Measurements from ENCODE around the gene OR2M3.
"Not testable (repeated sequence)": the region's sequence is repeated elsewhere in the genome, so short reads cannot be mapped to it uniquely, and the experiment has no call there.

OR2M3 gene, protein sequence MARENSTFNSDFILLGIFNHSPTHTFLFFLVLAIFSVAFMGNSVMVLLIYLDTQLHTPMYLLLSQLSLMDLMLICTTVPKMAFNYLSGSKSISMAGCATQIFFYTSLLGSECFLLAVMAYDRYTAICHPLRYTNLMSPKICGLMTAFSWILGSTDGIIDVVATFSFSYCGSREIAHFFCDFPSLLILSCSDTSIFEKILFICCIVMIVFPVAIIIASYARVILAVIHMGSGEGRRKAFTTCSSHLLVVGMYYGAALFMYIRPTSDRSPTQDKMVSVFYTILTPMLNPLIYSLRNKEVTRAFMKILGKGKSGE

DNA sequence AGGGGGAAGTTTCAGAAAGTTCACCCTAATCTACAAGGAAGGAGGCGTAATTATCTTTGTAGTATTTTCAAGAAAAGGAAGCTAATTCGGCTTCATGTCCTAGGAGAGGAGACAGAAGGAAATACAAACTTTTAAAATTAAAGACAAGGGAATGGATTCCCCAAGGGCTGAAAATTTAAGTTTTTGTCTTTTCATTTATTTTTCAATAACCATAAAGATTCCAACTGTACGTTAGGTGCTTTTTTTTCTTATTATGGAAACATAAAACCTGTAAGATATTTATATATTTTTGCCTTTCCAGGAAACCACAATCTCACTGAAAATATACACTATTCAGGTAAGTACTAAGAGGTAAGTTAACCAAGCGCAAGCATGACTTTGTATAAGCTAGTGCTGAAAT is at the start of gene OR2M3:
OR2M3 (plus strand) TSS at position 301 of the 400 bp plus-strand sequence. CDS start 5,803 bp downstream, outside the sequence.
- DNase-seq (ENCODE audit: low spot score), result no peak

DNA sequence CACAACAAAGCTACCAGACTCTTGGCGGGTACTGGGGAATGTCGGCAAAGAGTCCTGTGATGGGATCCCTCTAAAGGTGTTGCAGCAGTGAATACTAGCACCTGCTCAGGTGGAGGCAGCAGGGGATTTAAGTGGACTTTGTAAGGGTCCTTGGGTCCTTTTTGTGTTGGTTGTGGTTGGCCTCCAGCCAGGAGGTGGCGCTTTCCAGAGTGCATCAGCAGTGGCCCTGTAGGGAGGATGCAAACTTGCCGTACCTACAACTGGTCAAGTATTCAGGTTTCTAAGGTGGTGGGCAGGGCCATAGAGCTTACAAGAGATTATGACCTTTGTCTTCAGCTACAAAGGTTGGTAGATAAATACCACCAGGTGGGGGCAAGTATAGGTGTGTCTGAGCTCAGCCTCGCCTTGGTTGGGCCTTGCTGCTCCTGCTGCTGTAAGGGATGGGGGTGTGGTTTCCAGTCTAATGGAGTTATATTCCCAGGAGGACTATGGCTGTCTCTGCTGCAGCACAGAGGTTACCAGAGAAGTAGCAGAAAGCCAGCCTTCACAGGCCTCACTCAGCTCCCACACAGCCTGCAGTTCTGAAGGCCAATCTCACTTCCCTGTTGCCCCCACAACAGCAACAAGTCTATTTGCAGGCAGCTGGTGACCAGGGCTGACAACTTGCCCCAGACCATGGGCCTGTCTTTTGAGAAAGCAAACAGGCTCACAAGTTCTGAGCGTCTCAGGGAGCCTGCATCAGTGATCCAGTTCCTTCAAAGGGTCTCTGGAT is 44.8 kb upstream of the OR2M3 start:
- DNase-seq (ENCODE audit: low spot score), result no peak

GRCh38 chr1:248155927-248156326 is 41.1 kb upstream of the OR2M3 start:
- no peak for DNase-seq (ENCODE audit: low spot score)

- no peak for DNase-seq (ENCODE audit: low spot score)
These were observed 38.3 kb upstream of the OR2M3 start for GRCh38 chr1:248158758-248159157.

DNA sequence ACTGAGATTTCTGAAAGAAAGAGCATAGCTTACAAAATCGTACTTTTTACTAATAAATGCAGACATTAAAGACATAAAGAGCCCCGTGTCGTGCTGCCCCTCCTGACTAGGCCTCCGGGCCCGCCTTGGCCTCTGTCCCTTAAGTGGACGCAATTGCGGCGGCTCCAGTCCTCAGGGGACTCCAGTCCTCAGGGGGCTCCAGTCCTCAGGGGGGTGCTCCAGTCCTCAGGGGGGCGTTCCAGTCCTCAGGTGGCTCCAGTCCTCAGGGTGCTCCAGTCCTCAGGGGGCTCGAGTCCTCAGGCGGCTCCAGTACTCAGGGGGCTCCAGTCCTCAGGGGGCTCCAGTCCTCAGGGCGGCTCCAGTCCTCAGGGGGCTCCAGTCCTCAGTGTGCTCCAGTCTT is 33.0 kb upstream of the OR2M3 start:
- no peak for DNase-seq (ENCODE audit: low spot score)

- DNase-seq (ENCODE audit: low spot score), result no peak
These were observed 31.9 kb upstream of the OR2M3 start for GRCh38 chr1:248165186-248165585.

DNA sequence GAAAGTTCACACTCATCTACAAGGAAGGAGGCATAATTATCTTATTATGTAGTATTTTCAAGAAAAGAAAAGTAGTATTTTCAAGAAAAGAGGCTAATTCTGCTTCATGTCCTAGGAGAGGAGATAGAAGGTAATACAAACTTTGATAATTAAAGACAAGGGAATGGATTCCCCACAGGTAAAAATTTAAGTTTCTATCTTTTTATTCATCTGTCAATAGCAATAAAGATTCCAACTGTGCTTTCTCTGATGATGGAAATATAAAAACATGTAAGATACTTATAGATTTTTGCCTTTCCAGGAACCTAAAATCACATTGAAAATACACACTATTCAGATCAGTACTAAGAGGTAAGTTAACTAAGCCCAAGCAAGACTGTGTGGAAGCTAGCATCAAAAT is 22.5 kb upstream of the OR2M3 start, which contains the start of gene OR2M2:
OR2M2 (plus strand) TSS at position 301 of the 400 bp plus-strand sequence. CDS start 5,165 bp downstream, outside the sequence.
- no peak for DNase-seq (ENCODE audit: low spot score)

DNA sequence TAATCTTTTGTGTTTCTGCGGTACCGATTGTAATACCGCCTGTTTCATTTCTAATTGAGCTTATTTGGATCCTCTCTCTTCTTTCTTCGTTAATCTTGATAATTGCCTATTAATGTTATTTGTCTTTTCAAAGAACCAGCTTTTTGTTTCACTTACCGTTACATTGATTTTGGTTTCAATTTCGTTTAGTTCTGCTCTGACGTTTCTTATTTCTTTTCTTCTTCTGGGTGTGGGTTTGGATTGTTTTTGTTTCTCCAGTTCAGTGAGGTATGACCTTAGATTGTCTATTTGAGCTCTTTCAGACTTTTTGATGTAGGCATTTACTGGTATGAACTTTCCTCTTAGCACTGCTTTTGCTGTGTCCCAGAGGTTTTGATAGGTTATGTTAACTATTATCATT is 13.1 kb upstream of the OR2M3 start:
- no peak for DNase-seq (ENCODE audit: low spot score)

DNA sequence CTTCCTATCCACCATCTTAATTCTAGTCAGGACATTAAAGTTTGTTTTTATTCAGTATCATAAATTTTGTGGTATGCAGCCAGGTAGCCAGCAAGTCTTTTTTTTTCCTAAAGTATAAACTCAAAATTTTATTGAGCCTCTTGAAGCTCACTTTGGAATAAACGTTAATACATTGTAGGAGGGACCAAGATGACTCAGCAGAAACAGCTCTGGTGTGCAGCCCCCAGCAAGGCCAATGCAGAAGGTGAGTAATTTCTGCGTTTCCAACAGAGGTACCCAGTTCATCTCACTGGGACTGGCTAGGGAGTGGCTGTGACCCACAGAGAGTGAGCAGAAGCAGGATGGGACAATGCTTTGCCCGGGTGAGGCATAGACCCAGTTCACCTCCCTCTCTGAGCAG is 9.7 kb upstream of the OR2M3 start:
- no peak for DNase-seq (ENCODE audit: low spot score)

- no peak for DNase-seq (ENCODE audit: low spot score)
These were observed 8.0 kb upstream of the OR2M3 start for GRCh38 chr1:248189026-248189425.

DNA sequence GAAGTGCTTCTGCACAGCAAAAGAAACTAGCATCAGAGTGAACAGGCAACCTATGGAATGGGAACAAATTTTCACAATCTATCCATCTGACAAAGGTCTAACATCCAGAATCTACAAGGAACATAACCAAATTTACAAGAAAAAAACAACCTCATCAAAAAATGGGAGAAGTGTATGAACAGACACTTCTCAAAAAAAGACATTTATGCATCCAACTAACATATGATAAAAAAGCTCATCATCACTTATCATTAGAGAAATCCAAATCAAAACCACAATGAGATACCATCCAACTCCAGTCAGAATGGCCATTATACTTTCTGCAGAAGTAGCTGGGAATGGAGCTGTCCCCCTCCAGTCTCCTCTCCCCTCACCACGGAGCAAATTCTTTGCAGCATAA is 2.9 kb upstream of the OR2M3 start:
- DNase-seq (ENCODE audit: low spot score), result no peak

DNA sequence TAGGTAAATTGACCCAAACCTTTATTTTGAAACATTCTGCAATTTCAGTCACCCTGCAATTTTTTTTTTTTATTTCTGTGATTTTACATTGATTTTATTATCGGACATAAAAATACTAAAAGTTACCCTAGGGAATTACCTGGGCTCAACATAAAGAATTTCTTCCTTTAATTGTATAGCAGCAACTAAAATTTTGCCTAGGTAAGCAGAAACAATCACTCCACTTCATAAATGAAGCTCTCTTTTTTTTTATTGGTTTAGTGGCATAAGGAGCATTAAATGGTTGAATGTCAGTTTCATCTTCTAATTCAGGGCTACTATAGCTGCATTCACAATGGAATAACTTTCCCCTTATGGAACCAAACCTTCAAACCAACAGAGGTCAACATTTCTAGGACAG is 18.8 kb downstream of the OR2M3 start:
- DNase-seq (ENCODE audit: low spot score), result no peak

- DNase-seq (ENCODE audit: low spot score), result no peak
These were observed 28.5 kb downstream of the OR2M3 start for GRCh38 chr1:248225537-248225936.

DNA sequence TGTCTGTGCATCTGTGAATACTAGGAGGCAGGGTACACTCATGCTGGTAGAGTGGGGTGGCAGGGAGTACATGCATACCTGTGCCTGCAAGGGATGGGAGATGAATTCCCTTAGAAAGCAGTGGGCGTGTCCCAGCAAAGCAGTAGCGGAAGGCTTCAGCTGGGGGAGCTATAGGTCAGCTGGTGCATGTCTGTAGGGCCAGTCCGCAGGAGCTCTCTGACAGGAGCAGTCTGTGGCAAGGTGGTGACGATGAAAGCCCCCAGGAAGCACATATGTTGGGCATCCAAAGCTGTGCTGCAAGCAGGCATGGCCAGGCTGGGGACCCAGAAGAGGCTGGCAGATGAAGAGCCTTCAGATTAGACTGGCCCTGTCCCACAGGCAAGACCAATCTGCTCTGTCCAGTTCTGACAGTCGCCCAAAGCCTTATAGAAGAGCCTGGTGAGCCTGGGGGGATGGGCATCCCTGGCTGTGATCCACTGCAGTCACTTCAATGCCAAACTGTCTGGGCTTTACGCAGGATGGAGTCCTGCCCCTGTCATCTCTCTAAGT is 32.4 kb downstream of the OR2M3 start:
- DNase-seq (ENCODE audit: low spot score), result no peak

- DNase-seq (ENCODE audit: low spot score), result no peak
These were observed 34.1 kb downstream of the OR2M3 start, which contains the start of gene OR2M4 for GRCh38 chr1:248231117-248231516. Gene OR2M4, plus strand, starts transcription at chr1:248231417. Its CDS starts 7,512 bp downstream, at chr1:248238929.

DNA sequence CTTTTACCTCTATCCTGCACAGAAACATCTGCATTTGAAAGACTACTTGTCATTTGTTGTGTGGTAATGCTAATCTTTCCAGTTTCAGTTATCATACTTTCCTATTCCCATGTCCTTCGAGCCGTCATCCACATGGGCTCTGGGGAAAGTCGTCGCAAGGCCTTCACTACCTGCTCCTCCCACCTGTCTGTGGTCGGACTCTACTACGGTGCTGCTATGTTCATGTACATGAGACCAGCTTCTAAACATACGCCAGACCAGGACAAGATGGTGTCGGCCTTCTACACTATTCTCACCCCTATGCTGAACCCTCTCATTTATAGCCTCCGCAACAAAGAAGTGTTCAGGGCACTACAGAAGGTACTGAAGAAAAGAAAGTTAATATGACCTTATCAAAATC is 42.4 kb downstream of the OR2M3 start:
- no peak for DNase-seq (ENCODE audit: low spot score)

- peak; percentile 76 for DNase-seq (ENCODE audit: low spot score)
These were observed 46.1 kb downstream of the OR2M3 start for GRCh38 chr1:248243204-248243603.

DNA sequence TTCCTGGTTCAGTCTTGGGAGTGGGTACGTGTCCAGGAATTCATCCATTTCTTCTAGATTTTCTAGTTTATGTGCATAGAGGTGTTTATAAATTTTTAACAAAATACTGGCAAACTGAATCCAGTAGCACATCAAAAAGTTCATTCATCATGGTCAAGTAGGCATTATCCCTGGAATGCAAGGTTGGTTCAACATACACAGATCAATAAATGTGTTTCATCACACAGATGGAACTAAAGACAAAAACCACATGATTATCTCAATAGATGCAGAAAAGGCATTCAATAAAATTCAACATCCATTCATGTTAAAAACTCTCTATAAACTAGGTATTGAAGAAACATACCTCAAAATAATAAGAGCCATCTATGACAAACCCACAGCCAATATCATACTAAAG is 62.2 kb downstream of the OR2M3 start:
- DNase-seq (ENCODE audit: low spot score), result not testable (repeated sequence)

Data from D341Med (cell line).